H1 (cell line): ENCODE measurements around the gene SRSF12. TPM values are rescaled to one million over a fixed set of nuclear protein-coding genes. Genes with fewer than 3 reads are reported as not detected.
A peak's percentile ranks its signal among the peaks of the same experiment; 100 is the strongest.

ENCODE experiments used
- CTCF ChIA-PET: fragments of 300-600 bp; sonication (Branson Sonifier 250); formaldehyde crosslinking; loops from one replicate; lab custom pipeline; 2021; ENCODE audit not compliant: partially characterized antibody; lab: Charles Lee
- POLR2A ChIA-PET: fragments of 300-600 bp; sonication (Branson Sonifier 250); formaldehyde crosslinking; loops from one replicate; lab custom pipeline; 2021; ENCODE audit warnings: inconsistent platforms; ENCODE audit not compliant: partially characterized antibody; lab: Charles Lee
- DNase-seq, 2 experiments: peaks; one replicate each; pipeline versions ENCODE4 v3.0.0 to v3.0.0-alpha.2; 2010 to 2022; ENCODE audit warnings: low spot score in 2 of 2, low read depth in 1 of 2, mixed read lengths in 1 of 2
- FAIRE-seq: peaks from 2 replicates; lab custom pipeline; 2011; peaks lifted over from hg19 to GRCh38; lab: Jason Lieb, UNC
- H2AFZ ChIP-seq: 2 replicates; pipeline ENCODE4 v1.8.1; 2012; ENCODE audit warnings: low read length, inconsistent platforms
- H2AK5ac ChIP-seq: 2 replicates; pipeline ENCODE4 v1.6.1; 2013; ENCODE audit warnings: low read depth, low read length
- H2BK120ac ChIP-seq: replicated peaks from 2 replicates; pipeline ENCODE3; 2013; ENCODE audit warnings: low read depth, low read length, inconsistent platforms
- H2BK12ac ChIP-seq: 2 replicates; pipeline ENCODE4 v1.6.1; 2013; ENCODE audit warnings: low read depth, low read length
- H2BK15ac ChIP-seq: 2 replicates; pipeline ENCODE4 v1.6.1; 2013; ENCODE audit warnings: low read length
- H2BK20ac ChIP-seq: 2 replicates; pipeline ENCODE4 v1.6.1; 2013; ENCODE audit warnings: low read length
- H2BK5ac ChIP-seq: 2 replicates; pipeline ENCODE4 v1.6.1; 2013; ENCODE audit warnings: low read depth, low read length
- H3K14ac ChIP-seq: 2 replicates; pipeline ENCODE4 v1.6.1; 2013; ENCODE audit warnings: inconsistent platforms; ENCODE audit not compliant: insufficient read length
- H3K18ac ChIP-seq: 2 replicates; pipeline ENCODE4 v1.6.1; 2013; ENCODE audit warnings: low read length; ENCODE audit errors: extremely low read depth
- H3K23ac ChIP-seq: 2 replicates; pipeline ENCODE4 v1.6.1; 2013; ENCODE audit warnings: inconsistent platforms; ENCODE audit not compliant: insufficient read length
- H3K23me2 ChIP-seq: 2 replicates; pipeline ENCODE4 v1.6.1; 2013; ENCODE audit warnings: low read depth, low read length
- H3K27ac ChIP-seq: 2 replicates; pipeline ENCODE4 v1.6.1; 2011; ENCODE audit warnings: low read depth, low read length, inconsistent platforms
- H3K27me3 ChIP-seq, 4 experiments: replicated peaks in 1 of 4; 1 replicate in 1 of 4; 2 replicates in 3 of 4; pipeline versions ENCODE4 v1.6.1 to v1.8.1; 2011 to 2013; ENCODE audit warnings: low read length in 3 of 4, mild to moderate bottlenecking in 3 of 4, inconsistent platforms in 2 of 4, mixed read lengths in 2 of 4, moderate library complexity in 1 of 4; ENCODE audit not compliant: control insufficient read depth in 3 of 4, insufficient read depth in 3 of 4; ENCODE audit errors: extremely low read depth in 1 of 4
- H3K36me3 ChIP-seq, 4 experiments: 2 replicates each; pipeline versions ENCODE4 v1.6.1 to v1.8.1; 2011 to 2013; ENCODE audit warnings: mild to moderate bottlenecking in 4 of 4, low read length in 3 of 4, moderate library complexity in 2 of 4, control low read depth in 1 of 4, inconsistent platforms in 1 of 4; ENCODE audit not compliant: insufficient read depth in 4 of 4, control insufficient read depth in 2 of 4
- H3K4ac ChIP-seq: replicated peaks from 2 replicates; pipeline ENCODE3; 2013; ENCODE audit warnings: low read length, low read depth, mixed read lengths, inconsistent platforms; ENCODE audit not compliant: insufficient read length
- H3K4me1 ChIP-seq, 4 experiments: replicated peaks in 1 of 4; 1 replicate in 1 of 4; 2 replicates in 3 of 4; pipeline versions ENCODE4 v1.6.1 to v1.8.1; 2011 to 2013; ENCODE audit warnings: low read length in 3 of 4, inconsistent platforms in 2 of 4, mixed read lengths in 1 of 4; ENCODE audit not compliant: insufficient read depth in 4 of 4, control insufficient read depth in 3 of 4
- H3K4me2 ChIP-seq, 2 experiments: 2 replicates each; pipeline versions ENCODE4 v1.6.1 to v1.8.1; 2011 to 2013; ENCODE audit warnings: low read depth in 2 of 2, low read length in 2 of 2, control low read depth in 1 of 2, inconsistent platforms in 1 of 2, mild to moderate bottlenecking in 1 of 2; ENCODE audit not compliant: insufficient read depth in 1 of 2
- H3K4me3 ChIP-seq, 4 experiments: fragments of 200-600, 300-600 bp in 1 of 4; sonication (generic), shearing (Covaris generic), sonication (Bioruptor Twin) in 1 of 4; 2 replicates each; pipeline versions ENCODE4 v1.5.1 to v1.8.1; 2011 to 2016; ENCODE audit warnings: low read length in 4 of 4, low read depth in 3 of 4, control low read depth in 2 of 4, inconsistent platforms in 2 of 4, mild to moderate bottlenecking in 2 of 4, mixed read lengths in 1 of 4, moderate library complexity in 1 of 4; ENCODE audit not compliant: insufficient read depth in 2 of 4; ENCODE audit errors: extremely low read depth in 1 of 4
- H3K56ac ChIP-seq: replicated peaks from 2 replicates; pipeline ENCODE3; 2013; ENCODE audit warnings: low read depth, mild to moderate bottlenecking, mixed read lengths, low read length, inconsistent platforms; ENCODE audit not compliant: insufficient read length
- H3K79me1 ChIP-seq: 2 replicates; pipeline ENCODE4 v1.6.1; 2013; ENCODE audit warnings: low read depth, low read length, control low read depth
- H3K79me2 ChIP-seq, 2 experiments: 2 replicates each; pipeline versions ENCODE4 v1.6.1 to v1.8.1; 2012 to 2013; ENCODE audit warnings: low read length in 2 of 2, mild to moderate bottlenecking in 2 of 2, inconsistent platforms in 1 of 2; ENCODE audit not compliant: insufficient read depth in 2 of 2, control insufficient read depth in 1 of 2
- H3K9ac ChIP-seq, 4 experiments: replicated peaks in 1 of 4; 1 replicate in 1 of 4; 2 replicates in 3 of 4; pipeline versions ENCODE4 v1.6.1 to v1.8.1; 2011 to 2013; ENCODE audit warnings: low read depth in 3 of 4, low read length in 3 of 4, control low read depth in 2 of 4, mild to moderate bottlenecking in 2 of 4, moderate library complexity in 2 of 4, inconsistent platforms in 1 of 4; ENCODE audit errors: extremely low read depth in 1 of 4
- H3K9me3 ChIP-seq, 2 experiments: 2 replicates each; pipeline versions ENCODE4 v1.6.1 to v1.8.1; 2012 to 2013; ENCODE audit warnings: mild to moderate bottlenecking in 2 of 2, moderate library complexity in 2 of 2, control low read depth in 1 of 2, inconsistent platforms in 1 of 2, low read depth in 1 of 2, low read length in 1 of 2, mixed read lengths in 1 of 2; ENCODE audit not compliant: insufficient read depth in 2 of 2
- H4K20me1 ChIP-seq, 2 experiments: replicated peaks in 1 of 2; 2 replicates each; pipeline versions ENCODE3 to v1.8.1; 2011 to 2013; ENCODE audit warnings: inconsistent platforms in 2 of 2, low read length in 2 of 2, mild to moderate bottlenecking in 1 of 2; ENCODE audit not compliant: insufficient read depth in 2 of 2, control insufficient read depth in 1 of 2
- H4K5ac ChIP-seq: 2 replicates; pipeline ENCODE4 v1.6.1; 2013; ENCODE audit warnings: low read length, low read depth, mixed read lengths, inconsistent platforms; ENCODE audit not compliant: insufficient read length
- H4K8ac ChIP-seq: 2 replicates; pipeline ENCODE4 v1.8.0; 2013; ENCODE audit warnings: mild to moderate bottlenecking, moderate library complexity, low read length, inconsistent platforms; ENCODE audit not compliant: insufficient read depth; ENCODE audit errors: extremely low read depth
- H4K91ac ChIP-seq: replicated peaks from 2 replicates; pipeline ENCODE3; 2013; ENCODE audit warnings: low read length, mixed read lengths, inconsistent platforms; ENCODE audit not compliant: insufficient read length
- BACH1 ChIP-seq: IDR thresholded peaks from 2 replicates; pipeline ENCODE4 v1.6.1; 2012; ENCODE audit warnings: low read length, improper control_type of control experiment
- CBX8 ChIP-seq: fragments of 300-800, 300-1000 bp; sonication (generic); IDR thresholded peaks from 2 replicates; pipeline ENCODE4 v1.7.1; 2016; ENCODE audit warnings: low read depth, low read length, borderline replicate concordance
- HDAC2 ChIP-seq, 2 experiments: fragments of 300-600 bp in 1 of 2; sonication (generic) in 1 of 2; IDR thresholded peaks; 2 replicates each; pipeline ENCODE4 v1.6.1; 2011 to 2012; ENCODE audit warnings: low read depth in 2 of 2, low read length in 2 of 2, mild to moderate bottlenecking in 2 of 2, moderate library complexity in 2 of 2, borderline replicate concordance in 1 of 2, inconsistent platforms in 1 of 2
- MAX ChIP-seq: IDR thresholded peaks from 2 replicates; pipeline ENCODE4 v1.6.1; 2012; ENCODE audit warnings: inconsistent platforms
- POLR2AphosphoS5 ChIP-seq: IDR thresholded peaks from 2 replicates; pipeline ENCODE4 v1.6.1; 2011; ENCODE audit warnings: low read depth, low read length
- RFX5 ChIP-seq: IDR thresholded peaks from 2 replicates; pipeline ENCODE4 v1.6.1; 2011; ENCODE audit warnings: low read depth, low read length, improper control_type of control experiment, borderline replicate concordance
- TAF7 ChIP-seq: optimal IDR thresholded peaks from 2 replicates; pipeline ENCODE3; 2011; ENCODE audit warnings: low read depth, mild to moderate bottlenecking, inconsistent platforms, low read length, moderate library complexity, borderline replicate concordance
- WGBS, 2 experiments: shearing (Covaris generic) in 1 of 2; methylation state at CpG; one replicate each; pipeline versions ENCODE4 v1.1.6 to v1.1.7; 2013 to 2015; ENCODE audit warnings: low lambda C conversion rate in 2 of 2, mixed read lengths in 2 of 2, inconsistent platforms in 1 of 2, low coverage in 1 of 2, missing lambda C conversion rate in 1 of 2; ENCODE audit not compliant: insufficient replicate concordance in 2 of 2, insufficient coverage in 1 of 2, insufficient read length in 1 of 2; ENCODE audit errors: extremely low coverage in 1 of 2, missing lambda C conversion rate in 1 of 2; 5-methylcytosine and 5-hydroxymethylcytosine counted together
- polyA plus RNA-seq, 7 experiments: library from polyadenylated mRNA; depleted of rRNA in 3 of 7; stranded (reverse) in 5 of 7; unstranded in 2 of 7; fragments of >200 nt in 5 of 7; fragments of 200-250 nt in 2 of 7; gene quantifications; 1 replicate in 5 of 7; 2 replicates in 1 of 7; 4 replicates in 1 of 7; pipeline versions ENCODE4 v1.2.1 to v1.2.3, GENCODE V29; 2011 to 2013; ENCODE audit warnings: missing spikeins in 2 of 7, mixed read lengths in 2 of 7
- total RNA-seq: library from RNA; stranded (reverse); fragmentation: NEBNext Ultra II Directional; extraction: Animal tissue kit (Norgen Biotek cat#: 25700); gene quantifications from 2 replicates; pipeline ENCODE4 v1.2.1, GENCODE V29; 2021
- TF ChIP-seq, protein P1 (sequence below): IDR thresholded peaks from 2 replicates; pipeline ENCODE4 v1.6.1; 2012; ENCODE audit warnings: inconsistent platforms

Gene SRSF12
- total and polyA plus RNA-seq, 2 of the 8 experiments (the other 6 are each of a cell fraction or from before 2014, with no cell fraction given) = 2.6 to 4.2 TPM

DNA sequence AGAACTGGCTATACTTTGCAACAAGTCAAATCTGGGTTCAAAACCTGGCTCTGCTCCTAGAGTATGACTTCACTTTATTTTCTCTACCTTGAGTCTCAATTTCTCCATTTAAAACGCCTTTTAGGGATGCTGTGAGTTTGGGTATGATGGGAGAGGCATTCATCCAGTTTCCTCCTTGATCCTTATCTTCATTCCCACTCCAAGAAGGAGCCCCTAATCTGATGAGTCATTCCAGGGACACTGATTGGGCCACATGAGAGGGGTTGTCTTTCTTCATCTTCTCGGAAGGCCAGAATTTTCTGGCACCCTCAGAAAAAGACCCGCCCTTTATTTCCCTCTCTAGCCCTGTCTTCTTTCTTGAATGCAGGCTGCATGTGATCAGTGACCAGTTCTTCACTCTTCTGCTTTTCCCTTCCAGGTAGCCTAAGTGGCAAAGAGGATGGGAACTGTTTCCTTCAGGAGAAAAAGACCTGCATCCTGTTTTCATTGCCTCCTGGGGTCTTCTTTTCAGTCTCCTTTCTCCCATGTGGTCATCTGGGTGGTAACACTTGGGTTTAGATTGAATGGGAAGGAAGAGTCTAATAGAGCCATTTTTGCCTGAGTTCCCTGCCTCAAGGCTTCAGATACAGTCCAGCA lies 69.5 kb downstream of the SRSF12 start:
- Histone ChIP-seq H2AFZ (no peak overlapping the region), H4K20me1 (no peaks in the 10 kb centered on the region), H4K5ac (no peak overlapping the region), H3K23me2 (no peaks in the 10 kb centered on the region), H3K4me1 (peaks cover 0 to 10% (median 0%) of the 10 kb centered on the region in 4 experiments; a peak in 1 of 7 replicates), H3K18ac (no peak overlapping the region), H3K27ac (no peak overlapping the region), H3K4me2 (no peak overlapping the region), H2BK12ac (no peak overlapping the region), H3K23ac (no peak overlapping the region), H4K91ac (no peak overlapping the region), H2AK5ac (no peak overlapping the region), H2BK20ac (no peak overlapping the region), H3K79me1 (no peaks in the 10 kb centered on the region), H3K4me3 (no peak overlapping the region), H3K4ac (no peak overlapping the region), H3K9ac (no peak overlapping the region), H3K36me3 (no peaks in the 10 kb centered on the region), H3K79me2 (no peaks in the 10 kb centered on the region), H2BK5ac (no peak overlapping the region), H3K9me3 (no peaks in the 10 kb centered on the region), H3K14ac (no peak overlapping the region), H2BK15ac (no peak overlapping the region), H3K27me3 (peaks cover 0 to 5% (median 2%) of the 10 kb centered on the region in 4 experiments; a peak in 4 of 7 replicates), H3K56ac (no peak overlapping the region)
- 77% methylated on average over 3 of the region's 3 CpGs; no CpG with 5 or more reads in 1 of the 2 experiments for WGBS, 2 experiments
- CTCF ChIA-PET = interaction anchor here (0.9 to 1.9 kb wide), 3 partner anchors 47 to 134 kb away, joined by 3 to 6 read pairs (median 4); no protein-coding TSS in a partner anchor
- DNase-seq (no peak), FAIRE-seq (no peak)
- POLR2A ChIA-PET = no interaction called here
- 0 out of 2 replicates have a peak, but pooled peaks have one; percentile 33 for TF ChIP-seq BACH1
- TF ChIP-seq CBX8 = no peak
- no peak for TF ChIP-seq RFX5
- TF ChIP-seq HDAC2 (IDR thresholded peaks at IDR 0.05; ENCODE audit: borderline replicate concordance in 1 of 2, low read depth in 2 of 2, low read length in 2 of 2) = 0 out of 4 replicates have a peak, but pooled peaks of 1 of the 2 experiments have one; percentile 19
- no peak for TF ChIP-seq POLR2AphosphoS5
- TF ChIP-seq MAX = peak; percentile 70
- no peak for TF ChIP-seq TAF7
- TF ChIP-seq, protein P1, sequence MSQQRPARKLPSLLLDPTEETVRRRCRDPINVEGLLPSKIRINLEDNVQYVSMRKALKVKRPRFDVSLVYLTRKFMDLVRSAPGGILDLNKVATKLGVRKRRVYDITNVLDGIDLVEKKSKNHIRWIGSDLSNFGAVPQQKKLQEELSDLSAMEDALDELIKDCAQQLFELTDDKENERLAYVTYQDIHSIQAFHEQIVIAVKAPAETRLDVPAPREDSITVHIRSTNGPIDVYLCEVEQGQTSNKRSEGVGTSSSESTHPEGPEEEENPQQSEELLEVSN = peak; percentile 49; the same call in 1 of the 2 replicates
- TF ChIP-seq, all 59 proteins: peak for 4
- no peak overlapping the region for H2BK120ac ChIP-seq
- H4K8ac ChIP-seq = no peak overlapping the region
